Right cardiac atrium (tissue), 5 donors: Measurements from ENCODE around the gene GALC. TPM values are rescaled to one million over a fixed set of nuclear protein-coding genes. Genes with fewer than 3 reads are reported as not detected.

ENCODE experiments used
- ATAC-seq, 2 donors: fragments of 200-7000 bp; cut with Tn5 transposase; one replicate each; pipeline versions ENCODE4 v1.8.0 to v1.9.1; 2020; ENCODE audit warnings: moderate library complexity in 2 of 2, mild to moderate bottlenecking in 1 of 2
- DNase-seq, 3 donors: peaks; one replicate each; pipeline ENCODE4 v3.0.0-alpha.2; 2020
- H3K27ac ChIP-seq: one replicate; pipeline ENCODE4 v1.5.1; 2013; ENCODE audit warnings: mild to moderate bottlenecking, low read length, control low read depth, moderate library complexity
- H3K27me3 ChIP-seq: one replicate; pipeline ENCODE4 v1.6.1; 2013; ENCODE audit not compliant: control insufficient read depth, insufficient read depth
- H3K4me1 ChIP-seq: one replicate; pipeline ENCODE4 v1.6.1; 2013; ENCODE audit warnings: low read length; ENCODE audit not compliant: control insufficient read depth, insufficient read depth
- H3K4me3 ChIP-seq: one replicate; pipeline ENCODE4 v1.5.1; 2013; ENCODE audit warnings: low read length, control low read depth
- H3K9me3 ChIP-seq: one replicate; pipeline ENCODE4 v1.6.1; 2013; ENCODE audit warnings: low read length; ENCODE audit not compliant: control insufficient read depth
- WGBS: extraction: QIAGEN DNeasy Blood & Tissue Kit; methylation state at CpG from one replicate; pipeline ENCODE4 v1.1.7; 2013; 5-methylcytosine and 5-hydroxymethylcytosine counted together
- intact Hi-C, 4 donors: fragments of 100-400 bp; cut with DNase I; formaldehyde crosslinking; loops; one replicate each; pipeline versions ENCODE4 v1.11.0 to v1.14.0; 2022 to 2023
- long read RNA-seq, 4 donors: library from polyadenylated mRNA; unstranded; transcript quantifications; one replicate each; pipeline ENCODE4 v2.0.0, GENCODE V29; 2020 to 2021
- polyA plus RNA-seq: library from polyadenylated mRNA; stranded (reverse); fragments of 200-250 nt; gene quantifications from one replicate; pipeline ENCODE4 v1.2.3, GENCODE V29; 2013
- total RNA-seq, 4 donors: library from RNA; stranded (reverse); fragmentation: NEBNext Ultra II Directional; extraction: Animal tissue kit (Norgen Biotek cat#: 25700); gene quantifications; one replicate each; pipeline ENCODE4 v1.2.1, GENCODE V29; 2021
- donor health status: healthy with polysubstance abuse.
- donor health status: DM: no; HTN: yes; CAD: no.
- donor health status: DM: no; HTN: no; CAD: no.
- donor health status: DM: no; HTN: yes; CAD: no; lungs with severe emphysema.
- donor health status: DM: yes; HTN: yes; CAD: no.

GALC gene
- total RNA-seq: 10 to 100 TPM; 19.5 to 20.8 (median 20.4) TPM
- polyA plus RNA-seq: 9.9 TPM
- long read RNA-seq, donor 1, transcript GALC-201 (17 exons, 3,883 nt): major isoform, 34 of 44 reads
- long read RNA-seq, donor 1, partial matches to known transcripts: 5 of 44 reads
- long read RNA-seq, donor 1, other reads (novel, unspliced or antisense): 4 of 44 reads
- long read RNA-seq, donor 2, transcript GALC-201 (17 exons, 3,883 nt): major isoform, 20 of 25 reads
- long read RNA-seq, donor 2, partial matches to known transcripts: 2 of 25 reads
- long read RNA-seq, donor 2, other reads (novel, unspliced or antisense): 3 of 25 reads
- long read RNA-seq, donor 3, transcript GALC-201 (17 exons, 3,883 nt): major isoform, 102 of 131 reads
- long read RNA-seq, donor 3, partial matches to known transcripts: 20 of 131 reads
- long read RNA-seq, donor 3, other reads (novel, unspliced or antisense): 7 of 131 reads
- long read RNA-seq, donor 4, transcript GALC-201 (17 exons, 3,883 nt): major isoform, 27 of 33 reads
- long read RNA-seq, donor 4, partial matches to known transcripts: 6 of 33 reads
- long read RNA-seq, donor 4, other reads (novel, unspliced or antisense): 0 of 33 reads

- peak within 1 kb of the TSS; percentile 63 for H3K4me3 ChIP-seq
- intact Hi-C loops: no loop called here
- WGBS: 3% methylated on average over 83 of the region's 83 CpGs
- no peaks in the 10 kb centered on the region for H3K4me1 ChIP-seq
- no peaks in the 10 kb centered on the region for H3K9me3 ChIP-seq
- peak within 1 kb of the TSS; percentile 96 for H3K27ac ChIP-seq
- peak; percentile 97 to 99 (median 99) for DNase-seq
- no peaks in the 10 kb centered on the region for H3K27me3 ChIP-seq
- peak; percentile 97 for ATAC-seq
Observed at GRCh38 chr14:87992718-87993628, at the start of gene GALC. GALC (minus strand) TSS chr14:87993182; CDS start chr14:87993164, 18 bp downstream.

GRCh38 chr14:88040146-88040545 is 47.2 kb upstream of the GALC start:
- no peak for ATAC-seq
- DNase-seq: no peak
- no peak overlapping the region for H3K4me3 ChIP-seq
- intact Hi-C loops: no loop called here
- H3K4me1 ChIP-seq: no peaks in the 10 kb centered on the region
- H3K27ac ChIP-seq: no peak overlapping the region
- H3K27me3 ChIP-seq: no peaks in the 10 kb centered on the region
- no peaks in the 10 kb centered on the region for H3K9me3 ChIP-seq
- WGBS: 73% methylated on average over 1 of the region's 1 CpG

- no peaks in the 10 kb centered on the region for H3K9me3 ChIP-seq
- 56% methylated on average over 3 of the region's 3 CpGs for WGBS
- no peaks in the 10 kb centered on the region for H3K27me3 ChIP-seq
- intact Hi-C loops: no loop called here
- H3K4me3 ChIP-seq: no peak overlapping the region
- H3K4me1 ChIP-seq: no peaks in the 10 kb centered on the region
- H3K27ac ChIP-seq: no peak overlapping the region
- DNase-seq (no peak), ATAC-seq (no peak)
Observed at GRCh38 chr14:88039197-88039596, 46.2 kb upstream of the GALC start.

GRCh38 chr14:88037325-88037724 is 44.3 kb upstream of the GALC start:
- intact Hi-C loops: no loop called here
- no peaks in the 10 kb centered on the region for H3K9me3 ChIP-seq
- no peak overlapping the region for H3K27ac ChIP-seq
- no peak for ATAC-seq
- DNase-seq: no peak
- 68% methylated on average over 1 of the region's 1 CpG for WGBS
- no peak overlapping the region for H3K4me3 ChIP-seq
- H3K27me3 ChIP-seq: no peaks in the 10 kb centered on the region
- no peaks in the 10 kb centered on the region for H3K4me1 ChIP-seq

- H3K4me3 ChIP-seq: no peak overlapping the region
- intact Hi-C loops: no loop called here
- ATAC-seq (no peak), DNase-seq (no peak)
- H3K27ac ChIP-seq: no peak overlapping the region
- 82% methylated on average over 2 of the region's 2 CpGs for WGBS
- H3K4me1 ChIP-seq: no peaks in the 10 kb centered on the region
- no peaks in the 10 kb centered on the region for H3K27me3 ChIP-seq
- no peaks in the 10 kb centered on the region for H3K9me3 ChIP-seq
Observed at GRCh38 chr14:88036422-88036821, 43.4 kb upstream of the GALC start.

- no peaks in the 10 kb centered on the region for H3K4me1 ChIP-seq
- H3K4me3 ChIP-seq: no peak overlapping the region
- no peaks in the 10 kb centered on the region for H3K27me3 ChIP-seq
- no peak overlapping the region for H3K27ac ChIP-seq
- ATAC-seq (no peak), DNase-seq (no peak)
- intact Hi-C loops: no loop called here
- H3K9me3 ChIP-seq: no peaks in the 10 kb centered on the region
- 36% methylated on average over 2 of the region's 2 CpGs for WGBS
Observed at GRCh38 chr14:88034076-88034475, 41.1 kb upstream of the GALC start.

- Histone ChIP-seq H3K4me3 (no peak overlapping the region), H3K9me3 (no peaks in the 10 kb centered on the region), H3K27ac (no peak overlapping the region), H3K4me1 (no peaks in the 10 kb centered on the region), H3K27me3 (no peaks in the 10 kb centered on the region)
- intact Hi-C loops: no loop called here
- 83% methylated on average over 1 of the region's 1 CpG for WGBS
- DNase-seq (no peak), ATAC-seq (no peak)
Observed at GRCh38 chr14:88032373-88032772, 39.4 kb upstream of the GALC start.

GRCh38 chr14:88030892-88031291 is 37.9 kb upstream of the GALC start:
- H3K4me3 ChIP-seq: no peak overlapping the region
- no peaks in the 10 kb centered on the region for H3K9me3 ChIP-seq
- no peaks in the 10 kb centered on the region for H3K27me3 ChIP-seq
- no peak for ATAC-seq
- intact Hi-C loops: no loop called here
- no peaks in the 10 kb centered on the region for H3K4me1 ChIP-seq
- WGBS: 70% methylated on average over 1 of the region's 1 CpG
- no peak overlapping the region for H3K27ac ChIP-seq
- DNase-seq: no peak

GRCh38 chr14:88030079-88030478 is 37.1 kb upstream of the GALC start:
- Histone ChIP-seq H3K9me3 (no peaks in the 10 kb centered on the region), H3K4me1 (no peaks in the 10 kb centered on the region), H3K27me3 (no peaks in the 10 kb centered on the region), H3K27ac (no peak overlapping the region), H3K4me3 (no peak overlapping the region)
- ATAC-seq: no peak
- no peak for DNase-seq
- 29% methylated on average over 1 of the region's 1 CpG for WGBS
- intact Hi-C loops: no loop called here

- Histone ChIP-seq H3K4me3 (no peak overlapping the region), H3K4me1 (no peaks in the 10 kb centered on the region), H3K9me3 (no peaks in the 10 kb centered on the region), H3K27me3 (no peaks in the 10 kb centered on the region), H3K27ac (no peak overlapping the region)
- ATAC-seq: no peak
- no peak for DNase-seq
- intact Hi-C loops: no loop called here
- WGBS: 49% methylated on average over 2 of the region's 2 CpGs
Observed at GRCh38 chr14:88029500-88029899, 36.5 kb upstream of the GALC start.

- intact Hi-C loops: no loop called here
- no peaks in the 10 kb centered on the region for H3K27me3 ChIP-seq
- 30% methylated on average over 2 of the region's 2 CpGs for whole genome bisulfite sequencing
- H3K27ac ChIP-seq: no peak overlapping the region
- H3K4me3 ChIP-seq: no peak overlapping the region
- no peak for DNase-seq
- no peaks in the 10 kb centered on the region for H3K4me1 ChIP-seq
- ATAC-seq: no peak
- no peaks in the 10 kb centered on the region for H3K9me3 ChIP-seq
Observed at GRCh38 chr14:88026890-88027289, 33.9 kb upstream of the GALC start.
